GM18873 (cell line): ENCODE data around the gene SLC9A3.
"Not testable (repeated sequence)": the region's sequence is repeated elsewhere in the genome, so short reads cannot be mapped to it uniquely, and the experiment has no call there.

ENCODE experiments used
- ATAC-seq: cut with Tn5 transposase; IDR thresholded peaks from one replicate; pipeline ENCODE4 v1.9.1; 2021; ENCODE audit warnings: mild to moderate bottlenecking, moderate library complexity, moderate number of reproducible peaks; ENCODE audit not compliant: unreplicated experiment, low FRiP score

SLC9A3 gene

DNA sequence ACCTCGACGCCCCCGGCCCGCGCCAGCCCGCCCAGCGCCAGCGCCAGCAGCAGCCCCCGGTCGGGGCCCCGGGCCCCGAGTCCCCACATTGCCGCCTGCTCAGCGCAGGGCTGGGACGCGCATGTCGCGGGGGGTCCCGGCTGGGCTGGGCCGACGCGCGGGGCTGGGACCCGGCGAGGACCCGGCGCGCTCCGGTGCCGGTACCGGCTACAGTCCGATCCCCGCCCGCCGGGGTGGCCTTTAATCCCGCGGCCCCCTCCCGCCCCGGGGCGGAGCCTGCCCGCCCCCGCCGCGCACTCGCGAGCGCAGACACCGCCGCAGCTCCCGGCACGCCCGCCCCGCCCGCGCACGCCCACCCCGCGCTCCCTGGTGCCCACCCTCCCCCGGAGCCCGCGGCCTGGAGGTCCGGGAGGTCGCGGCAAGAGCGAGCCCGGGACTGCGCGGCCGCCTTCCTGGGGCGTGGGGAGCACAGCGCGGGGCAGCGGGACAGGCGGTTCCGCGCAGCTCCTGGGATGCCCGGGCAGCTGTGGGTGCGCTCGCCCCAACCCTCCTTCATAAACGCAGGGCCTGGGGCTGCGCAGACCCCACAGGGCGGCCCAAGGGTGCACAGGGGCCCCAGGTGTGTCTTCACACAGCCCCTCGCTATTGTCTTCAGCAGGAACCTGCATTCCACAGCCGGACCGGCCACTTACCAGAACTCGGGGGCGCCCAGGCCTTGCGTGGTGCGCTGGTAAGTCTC lies at the start of gene SLC9A3:
SLC9A3 (minus strand) TSS at position 216 of the 739 bp plus-strand sequence.
- no peak for ATAC-seq

DNA sequence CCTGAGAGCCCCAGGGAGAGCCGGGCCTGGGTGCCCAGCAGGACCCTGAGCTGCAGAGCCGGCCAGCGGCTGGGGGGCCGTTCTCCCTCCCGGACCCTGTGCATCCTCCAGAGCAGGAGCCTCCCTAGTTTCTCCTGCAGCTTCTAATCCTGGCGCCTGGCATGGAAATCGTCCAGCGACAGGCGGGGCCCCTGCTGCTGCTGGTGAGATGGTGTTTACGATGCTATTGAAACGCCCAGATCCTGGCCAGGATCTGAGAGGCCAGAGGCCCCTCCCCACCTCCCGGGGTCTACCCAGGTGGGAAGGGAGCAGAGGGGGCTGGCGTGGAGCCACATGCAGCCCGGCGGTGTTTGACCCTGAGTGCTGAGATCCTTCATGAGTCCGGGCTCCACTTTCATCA lies 49.7 kb upstream of the SLC9A3 start:
- ATAC-seq: no peak

DNA sequence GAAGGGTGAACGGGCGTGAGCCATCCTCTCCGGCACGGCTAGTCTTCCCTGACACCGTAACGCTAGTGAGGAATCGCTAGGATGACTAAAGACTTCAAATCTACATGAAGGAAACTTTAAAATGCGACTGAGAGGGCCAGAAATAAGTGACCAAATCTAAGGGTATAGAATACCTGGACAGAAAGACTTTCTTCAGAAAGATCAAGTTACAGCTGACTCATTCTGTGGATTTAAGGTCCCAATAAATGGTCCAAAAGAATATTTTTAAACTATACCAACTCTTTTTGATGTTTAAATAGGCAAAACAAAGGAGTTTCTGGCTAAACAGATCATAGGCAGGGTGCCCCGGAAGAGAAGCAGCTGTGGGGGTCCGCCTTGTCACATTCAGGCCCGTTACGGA lies 49.0 kb upstream of the SLC9A3 start:
- no peak for ATAC-seq

DNA sequence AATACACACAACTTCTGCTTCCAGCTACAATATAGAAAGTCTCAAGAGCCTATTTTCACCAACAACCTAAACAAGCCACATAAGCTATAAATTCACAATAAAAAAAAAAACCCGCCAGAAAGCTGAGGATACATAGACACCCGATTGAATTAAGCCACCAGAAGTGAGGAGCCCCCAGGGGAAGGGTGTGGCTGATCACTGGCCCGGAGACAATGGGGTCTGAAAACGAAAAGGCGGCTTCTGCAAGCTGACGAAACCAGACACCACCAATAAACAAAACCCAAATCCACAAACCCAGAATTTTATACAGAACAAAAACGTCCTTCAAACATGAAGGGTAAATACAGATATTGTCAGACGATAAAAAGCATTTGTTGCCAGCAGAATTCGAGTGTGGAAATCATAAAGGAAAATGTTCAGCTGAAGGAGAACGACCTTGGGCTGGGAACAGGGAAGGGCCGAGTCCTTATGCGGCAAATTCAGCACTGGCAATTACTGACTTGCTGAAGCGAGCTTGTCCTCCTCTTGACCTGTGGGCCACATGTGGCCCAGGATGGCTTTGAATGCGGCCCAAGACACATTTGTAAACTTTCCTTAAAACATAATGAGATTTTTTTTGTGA lies 48.3 kb upstream of the SLC9A3 start:
- no peak for ATAC-seq

DNA sequence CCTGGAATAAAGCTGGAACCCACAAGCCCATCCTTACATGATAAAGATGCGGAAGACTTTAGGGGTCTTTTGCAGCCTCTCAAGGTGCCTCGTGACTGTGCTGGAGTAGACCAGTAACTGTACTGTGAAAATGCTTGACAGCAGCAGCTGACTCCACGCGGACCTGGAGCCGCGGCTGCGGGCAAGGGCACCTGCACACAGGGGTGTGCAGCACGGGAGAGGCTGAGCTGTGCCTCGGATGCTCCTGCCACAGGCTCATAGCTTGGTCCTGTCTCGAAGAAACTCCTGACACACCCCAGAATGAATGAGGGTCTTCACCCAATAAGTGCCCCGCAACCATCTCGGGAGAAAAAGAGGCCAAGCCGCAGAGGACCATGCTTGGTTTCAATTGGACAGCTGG lies 47.5 kb upstream of the SLC9A3 start:
- no peak for ATAC-seq

DNA sequence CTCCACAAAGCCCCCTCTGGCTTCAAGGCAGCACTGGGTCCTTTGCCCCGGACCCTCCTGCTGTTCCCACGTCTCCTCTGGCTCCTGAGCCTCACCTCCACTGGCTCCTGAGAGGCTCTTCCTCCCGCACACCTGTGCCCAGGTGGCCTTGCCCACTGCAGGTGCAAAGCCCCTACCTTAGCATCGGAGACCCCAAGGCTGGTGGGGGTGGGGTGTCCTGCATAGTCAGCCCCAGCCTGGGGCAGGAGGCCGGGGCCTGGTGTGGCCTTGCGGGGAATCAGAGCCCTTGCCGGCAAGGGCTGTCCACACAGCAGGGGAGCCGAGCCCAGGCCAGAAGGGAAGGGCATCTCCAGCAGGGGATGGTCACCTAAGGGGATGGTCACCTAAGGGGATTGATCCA lies 46.6 kb upstream of the SLC9A3 start:
- no peak for ATAC-seq

DNA sequence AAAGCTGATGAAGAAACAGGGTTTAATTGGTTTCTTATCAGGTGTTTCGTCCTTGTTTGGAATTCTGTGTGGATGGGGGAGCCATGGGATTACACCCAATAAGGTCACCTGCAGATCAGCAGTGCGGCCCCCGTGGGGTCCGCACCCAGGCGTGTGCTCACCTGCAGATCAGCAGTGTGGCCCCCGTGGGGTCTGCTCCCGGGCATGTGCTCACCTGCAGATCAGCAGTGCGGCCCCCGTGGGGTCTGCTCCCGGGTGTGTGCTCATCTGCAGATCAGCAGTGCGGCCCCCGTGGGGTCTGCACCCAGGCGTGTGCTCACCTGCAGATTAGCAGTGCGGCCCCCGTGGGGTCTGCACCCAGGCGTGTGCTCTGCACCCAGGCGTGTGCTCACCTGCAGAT lies 46.2 kb upstream of the SLC9A3 start:
- ATAC-seq: no peak

DNA sequence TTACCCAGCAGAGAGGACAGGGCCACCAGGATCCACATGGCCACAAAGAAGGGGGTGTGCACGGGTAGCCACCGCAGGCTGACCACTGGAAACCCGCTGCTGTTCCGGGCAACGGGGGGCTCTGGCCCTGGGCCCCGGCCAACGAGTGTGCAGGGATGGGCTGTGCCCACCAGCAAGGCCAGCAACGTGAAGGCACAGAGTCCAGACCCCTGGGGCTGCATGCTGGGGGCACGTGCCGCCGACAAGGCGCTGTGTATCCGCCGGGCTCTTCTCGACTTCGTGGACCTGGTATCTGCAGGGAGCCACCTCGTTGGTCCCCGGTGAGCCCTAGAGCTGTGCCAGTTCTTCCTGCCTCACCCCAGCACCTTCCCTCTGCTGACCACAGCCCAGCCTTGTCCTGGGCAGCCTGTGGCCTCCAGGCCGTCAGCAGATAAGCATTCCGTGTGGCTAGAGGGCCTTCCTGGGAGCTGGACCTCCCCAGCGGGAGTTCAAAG lies 45.7 kb upstream of the SLC9A3 start:
- no peak for ATAC-seq

DNA sequence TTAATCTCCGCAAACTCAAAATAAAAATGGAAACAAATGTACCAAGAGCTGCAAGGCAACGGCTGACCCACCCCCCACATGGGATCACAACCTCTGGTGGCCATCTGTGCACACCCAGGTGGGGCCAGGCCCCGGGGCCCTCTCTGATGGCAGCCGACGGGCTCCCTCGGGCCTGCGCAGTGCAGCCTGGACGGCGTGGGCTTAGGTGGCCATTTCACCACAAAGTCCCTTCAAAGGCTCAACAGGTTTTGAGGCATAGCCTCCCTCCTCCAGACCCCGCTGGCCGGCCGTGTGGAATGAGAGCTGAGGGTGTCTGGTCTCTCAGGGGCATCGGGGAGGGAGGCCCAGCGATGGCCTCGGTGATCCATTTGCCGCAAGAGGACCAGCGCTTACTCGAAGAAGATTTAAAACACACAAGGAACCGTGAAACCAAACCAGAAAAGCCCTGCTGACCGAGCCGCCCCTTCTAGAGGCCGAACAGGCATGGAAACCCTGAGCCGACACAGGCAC lies 45.2 kb upstream of the SLC9A3 start:
- ATAC-seq: no peak

DNA sequence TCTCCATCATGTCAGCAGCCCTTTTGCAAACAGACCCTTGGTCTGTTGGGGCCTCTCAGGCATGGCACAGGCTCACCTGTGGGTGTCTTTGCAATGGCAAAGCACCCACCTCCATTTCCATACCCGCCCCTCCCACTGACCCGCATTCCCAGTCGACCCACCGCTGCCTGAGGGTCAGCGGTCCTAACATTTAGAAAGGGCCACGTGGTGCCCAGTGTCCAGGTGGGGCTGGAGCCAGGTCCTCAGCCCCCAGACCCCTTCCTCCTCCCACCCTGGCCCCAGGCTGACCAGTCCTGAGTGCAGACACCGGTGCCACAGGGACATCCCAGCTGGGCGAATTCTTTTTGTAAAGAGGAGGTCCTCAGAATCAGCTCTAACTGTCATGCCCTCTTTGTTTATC lies 44.6 kb upstream of the SLC9A3 start:
- ATAC-seq: no peak

DNA sequence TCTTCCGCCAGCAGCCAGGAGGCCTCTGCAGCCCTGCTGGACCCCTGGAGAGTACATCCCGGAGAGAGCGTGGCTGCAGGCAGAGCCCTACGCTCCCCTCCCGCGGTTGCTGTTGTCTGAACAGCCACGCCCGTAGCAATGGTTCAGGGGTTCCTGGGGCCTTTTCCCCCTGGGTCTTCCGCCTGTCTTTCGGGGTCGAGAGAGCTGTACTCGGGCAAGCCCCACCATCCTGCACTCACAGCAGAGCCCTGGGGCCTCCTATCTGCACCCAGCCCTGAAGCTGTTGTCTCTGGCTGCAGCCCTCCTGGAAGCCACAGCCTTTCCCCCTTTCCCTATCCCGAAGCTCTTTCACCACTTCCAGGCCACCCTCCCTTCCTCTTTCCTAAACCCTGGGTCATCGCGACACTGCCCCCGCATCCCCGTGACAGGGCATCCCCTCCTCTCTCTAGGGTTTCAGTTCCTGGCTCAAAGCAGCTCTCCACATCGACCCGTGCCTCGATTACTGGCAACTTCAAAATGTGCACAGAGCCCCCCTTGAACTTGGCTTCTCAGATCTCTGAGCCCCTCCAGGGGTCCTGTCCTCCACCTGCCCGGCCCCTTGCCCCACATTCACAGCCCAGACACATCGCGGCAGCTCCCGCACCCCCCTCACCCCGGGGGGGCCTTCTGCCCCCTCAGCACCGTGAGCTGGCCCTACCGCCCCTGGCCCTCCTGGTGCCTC lies 44.0 kb upstream of the SLC9A3 start:
- ATAC-seq: no peak

DNA sequence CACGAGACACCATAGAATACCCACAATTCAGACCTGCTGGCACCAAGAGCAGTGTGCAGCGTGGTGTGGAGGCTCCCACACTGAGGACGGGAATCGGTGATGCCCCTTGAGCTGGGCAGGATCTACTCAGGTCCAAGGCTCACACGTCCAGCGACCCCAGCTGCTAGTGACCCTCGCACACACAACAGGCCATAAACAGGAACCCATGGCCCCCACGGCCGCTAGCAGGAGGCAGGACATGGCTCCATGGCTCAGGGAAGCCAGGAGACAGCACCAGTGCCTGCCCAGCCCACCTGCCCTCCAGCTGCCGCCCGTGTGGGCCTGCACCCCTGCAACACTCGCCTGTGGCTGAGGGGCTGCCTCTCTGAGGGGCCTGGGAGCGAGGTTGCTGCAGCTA lies 43.4 kb upstream of the SLC9A3 start:
- ATAC-seq: no peak

DNA sequence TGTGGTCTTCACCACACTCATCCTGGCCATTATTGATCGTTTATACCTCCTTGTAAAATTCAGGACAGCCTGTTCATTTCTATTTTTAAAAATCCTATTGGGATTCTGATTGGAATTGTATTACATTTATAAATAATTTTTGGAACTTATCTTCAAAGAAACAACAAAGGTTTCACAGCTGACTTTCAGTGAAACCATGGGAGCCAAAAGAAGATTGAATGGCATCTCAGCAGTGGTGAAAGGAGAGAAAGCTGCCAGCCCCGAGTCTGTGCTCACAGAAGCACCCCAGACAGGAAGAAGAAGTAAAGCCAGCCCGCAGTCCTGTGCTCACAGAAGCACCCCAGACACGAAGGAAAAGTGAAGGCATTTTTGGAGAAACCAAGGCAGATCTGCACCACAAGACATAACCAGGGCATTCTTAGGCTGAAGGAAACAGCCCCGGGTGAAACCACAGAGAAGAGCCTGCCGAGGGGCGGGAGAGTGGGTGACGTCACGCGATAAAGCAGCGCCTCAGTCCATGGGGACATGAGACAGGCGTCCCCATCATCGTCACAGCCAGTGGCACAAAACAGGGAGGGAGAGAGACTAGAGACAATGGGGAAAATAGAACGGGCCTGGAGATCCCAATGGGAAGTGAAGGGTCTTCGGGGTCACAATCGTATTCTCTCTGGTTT lies 42.5 kb upstream of the SLC9A3 start:
- ATAC-seq: no peak

DNA sequence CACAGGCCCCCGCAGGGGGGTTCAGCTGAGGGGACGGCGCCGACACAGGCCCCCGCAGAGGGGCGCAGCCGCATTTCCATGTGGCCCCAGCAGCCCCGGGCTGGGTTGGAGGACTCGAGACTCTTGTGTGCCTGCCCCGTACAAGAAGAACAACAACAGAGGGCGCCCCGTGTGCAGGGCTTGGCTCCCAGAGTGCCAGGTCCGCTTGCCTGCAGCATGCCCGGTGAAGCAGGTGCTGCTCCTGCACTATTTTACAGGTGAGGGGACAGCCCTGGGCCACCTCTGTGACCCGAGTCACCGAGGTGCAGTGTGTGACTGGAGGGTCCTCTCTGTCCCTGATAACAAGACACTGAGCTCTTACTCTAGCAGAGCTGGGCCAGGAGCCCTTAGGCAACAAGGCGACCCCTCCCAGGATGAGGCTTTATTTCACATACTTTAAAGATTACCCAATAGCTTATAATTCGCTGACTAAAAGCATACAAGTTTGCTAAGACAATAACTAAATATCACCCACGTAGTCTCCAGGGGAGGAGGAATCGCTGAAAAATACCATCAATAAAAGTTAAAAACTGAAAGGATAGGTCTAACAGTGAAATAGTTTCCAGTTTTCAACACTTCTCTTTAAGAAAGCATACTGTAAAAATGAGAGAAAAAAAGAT lies 41.7 kb upstream of the SLC9A3 start:
- ATAC-seq: no peak

DNA sequence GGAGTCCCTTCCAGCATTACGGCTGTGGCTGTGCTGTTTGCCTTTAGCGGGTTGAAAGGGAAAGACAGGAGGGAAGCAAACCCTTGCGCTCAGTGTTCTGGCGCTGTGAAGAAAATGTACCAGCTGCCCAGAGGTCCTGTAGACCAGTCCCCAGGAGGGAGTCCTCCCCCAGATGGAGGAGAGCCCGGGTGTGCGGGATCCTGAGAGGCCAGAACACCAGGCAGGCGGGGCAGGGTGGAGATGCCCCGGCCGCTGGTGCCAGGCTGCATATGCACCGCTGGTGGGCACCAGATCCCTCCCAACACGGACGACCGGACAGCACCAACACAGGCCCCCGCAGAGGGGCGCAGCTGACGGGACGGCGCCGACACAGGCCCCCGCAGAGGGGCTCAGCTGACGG lies 37.2 kb upstream of the SLC9A3 start:
- no peak for ATAC-seq

DNA sequence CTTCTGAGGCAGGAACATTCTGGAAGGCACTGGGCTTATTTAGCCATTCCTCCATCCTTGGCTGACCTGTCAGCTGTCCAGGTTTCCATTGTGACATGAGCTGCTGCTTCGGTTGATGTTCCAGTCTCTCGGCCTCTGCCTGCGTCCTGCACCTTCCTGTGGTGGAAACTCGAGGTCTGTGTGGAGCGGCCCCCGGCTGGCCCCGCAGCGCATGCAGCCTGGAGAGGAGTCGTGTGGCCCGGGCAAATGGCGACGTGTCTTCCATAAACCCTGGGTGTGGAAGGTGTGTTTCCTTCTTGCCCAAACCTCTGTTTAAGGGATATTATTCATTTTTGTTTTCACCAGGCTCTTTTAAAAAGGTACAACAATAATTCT lies 36.5 kb upstream of the SLC9A3 start:
- no peak for ATAC-seq

DNA sequence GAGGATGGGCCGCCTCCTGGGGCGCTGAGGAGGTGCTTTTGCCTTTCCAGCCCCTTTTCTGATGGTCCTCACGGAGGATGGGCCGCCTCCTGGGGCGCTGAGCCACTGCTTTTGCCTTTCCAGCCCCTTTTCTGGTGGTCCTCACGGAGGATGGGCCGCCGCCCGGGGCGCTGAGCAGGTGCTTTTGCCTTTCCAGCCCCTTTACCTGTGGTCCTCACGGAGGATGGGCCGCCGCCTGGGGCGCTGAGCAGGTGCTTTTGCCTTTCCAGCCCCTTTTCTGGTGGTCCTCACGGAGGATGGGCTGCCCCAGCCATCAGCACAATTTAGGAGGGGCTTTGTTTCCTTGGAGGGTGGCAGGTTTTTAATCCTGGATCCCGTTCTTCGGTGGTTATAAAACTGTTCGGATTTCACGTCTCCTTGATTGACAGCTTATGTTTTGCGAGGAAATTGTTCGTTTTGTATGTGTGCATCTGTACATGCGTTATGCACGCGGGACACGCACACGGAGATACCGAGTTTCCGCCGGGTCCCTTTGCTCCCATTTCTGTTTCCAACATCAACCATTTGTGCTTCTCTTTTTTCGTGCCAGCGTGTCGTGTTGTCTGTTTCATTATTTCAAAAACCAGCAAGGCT lies 34.7 kb upstream of the SLC9A3 start:
- no peak for ATAC-seq

DNA sequence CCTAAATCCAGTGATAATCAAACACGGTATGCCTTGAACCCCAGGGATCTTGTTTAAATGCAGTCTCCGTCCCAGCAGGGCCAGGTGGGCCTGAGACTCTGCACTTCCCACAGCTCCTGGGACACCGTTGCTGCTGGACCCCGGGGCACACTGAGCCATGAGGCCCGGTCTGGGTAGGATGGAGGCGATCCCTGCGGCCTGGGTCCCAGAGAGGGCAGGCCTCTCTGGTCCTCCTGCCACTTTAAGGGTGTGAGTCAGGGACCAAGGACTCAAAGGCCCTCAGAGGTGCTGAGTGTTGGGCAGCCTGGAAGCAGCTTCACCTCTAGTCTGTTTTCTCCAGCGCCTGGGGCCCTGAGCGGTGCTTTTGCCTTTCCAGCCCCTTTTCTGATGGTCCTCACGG lies 34.1 kb upstream of the SLC9A3 start:
- ATAC-seq: no peak

DNA sequence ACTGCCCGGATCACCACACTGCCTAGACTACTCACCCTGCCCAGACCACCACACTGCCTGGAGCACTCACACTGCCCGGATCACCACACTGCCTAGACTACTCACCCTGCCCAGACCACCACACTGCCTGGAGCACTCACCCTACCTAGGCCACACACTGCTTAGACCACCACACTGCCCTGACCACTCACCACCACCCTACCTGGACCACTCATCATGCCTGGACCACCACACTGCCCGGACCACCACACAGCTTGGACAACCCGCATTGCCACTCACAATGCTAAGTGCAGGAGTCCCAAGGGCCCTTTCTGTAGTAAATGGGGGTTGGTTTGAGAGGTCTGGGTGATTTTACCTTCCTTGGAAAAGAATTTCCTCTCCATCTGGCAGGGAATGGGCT lies 33.7 kb upstream of the SLC9A3 start:
- ATAC-seq: not testable (repeated sequence)

DNA sequence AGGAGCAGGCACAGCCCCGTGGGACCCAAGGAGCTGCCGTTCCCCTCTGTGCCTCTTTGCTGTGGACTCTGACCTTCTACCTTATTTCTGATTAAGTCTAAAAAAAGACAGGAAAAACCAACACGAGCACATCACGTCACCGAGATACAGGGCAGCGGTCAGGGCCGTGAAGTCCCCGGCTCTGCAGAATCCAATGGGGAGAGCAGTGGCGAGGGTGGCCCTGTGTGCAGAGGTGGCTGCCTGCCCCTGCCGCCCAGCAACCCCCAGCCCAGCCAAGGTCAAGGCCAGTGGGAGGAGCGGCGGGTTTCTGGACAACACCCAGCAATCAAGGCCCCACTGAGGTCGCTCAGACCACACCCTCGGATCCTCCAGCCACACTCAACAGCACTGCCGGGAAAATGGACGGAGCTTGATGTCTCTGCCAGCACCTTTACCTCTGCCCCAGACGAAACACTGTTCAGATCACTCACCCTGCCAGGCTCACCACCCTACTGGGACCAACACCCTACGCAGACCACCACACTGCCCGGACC lies 32.7 kb upstream of the SLC9A3 start:
- no peak for ATAC-seq
